Keratinocyte (primary cell): Measurements from ENCODE around the gene NRDC. TPM values are rescaled to one million over a fixed set of nuclear protein-coding genes. Genes with fewer than 3 reads are reported as not detected.

ENCODE experiments used
- DNase-seq: peaks from one replicate; pipeline ENCODE4 v3.0.0-alpha.2; 2011; ENCODE audit warnings: low read depth, missing footprints, low spot score
- FAIRE-seq: peaks from 2 replicates; lab custom pipeline; 2011; peaks lifted over from hg19 to GRCh38; lab: Jason Lieb, UNC
- H2AFZ ChIP-seq: 2 replicates; pipeline ENCODE4 v1.6.0; 2012; ENCODE audit warnings: low read length, control low read depth, inconsistent platforms; ENCODE audit not compliant: control insufficient read depth
- H3K27ac ChIP-seq: 2 replicates; pipeline ENCODE4 v1.5.1; 2011; ENCODE audit warnings: low read length; ENCODE audit not compliant: control insufficient read depth, insufficient read depth
- H3K27me3 ChIP-seq: 3 replicates; pipeline ENCODE4 v1.6.0; 2011; ENCODE audit warnings: low read length; ENCODE audit not compliant: control insufficient read depth, insufficient read depth; ENCODE audit errors: extremely low read depth
- H3K36me3 ChIP-seq, 2 experiments: 2 replicates in 1 of 2; 3 replicates in 1 of 2; pipeline ENCODE4 v1.5.1; 2011; ENCODE audit warnings: low read length in 2 of 2, mild to moderate bottlenecking in 1 of 2; ENCODE audit not compliant: control insufficient read depth in 2 of 2, insufficient read depth in 2 of 2; ENCODE audit errors: extremely low read depth in 1 of 2
- H3K4me1 ChIP-seq: 3 replicates; pipeline ENCODE4 v1.5.1; 2011; ENCODE audit warnings: low read length; ENCODE audit not compliant: control insufficient read depth, insufficient read depth; ENCODE audit errors: extremely low read depth
- H3K4me2 ChIP-seq: 3 replicates; pipeline ENCODE4 v1.6.0; 2011; ENCODE audit warnings: low read depth, low read length; ENCODE audit not compliant: control insufficient read depth, insufficient read depth; ENCODE audit errors: extremely low read depth
- H3K4me3 ChIP-seq, 3 experiments: fragments of 200-600 bp in 1 of 3; sonication (generic) in 1 of 3; 2 replicates in 2 of 3; 3 replicates in 1 of 3; pipeline ENCODE4 v1.5.1; 2011 to 2016; ENCODE audit warnings: low read length in 3 of 3, mild to moderate bottlenecking in 3 of 3, control low read depth in 2 of 3, inconsistent platforms in 1 of 3, low read depth in 1 of 3, mixed read lengths in 1 of 3, mixed run types in 1 of 3, moderate library complexity in 1 of 3; ENCODE audit not compliant: control insufficient read depth in 2 of 3, insufficient read depth in 2 of 3; ENCODE audit errors: extremely low read depth in 1 of 3
- H3K79me2 ChIP-seq: 2 replicates; pipeline ENCODE4 v1.6.0; 2012; ENCODE audit warnings: low read length; ENCODE audit not compliant: control insufficient read depth, insufficient read depth
- H3K9ac ChIP-seq: 3 replicates; pipeline ENCODE4 v1.6.0; 2011; ENCODE audit warnings: low read length; ENCODE audit not compliant: control insufficient read depth, insufficient read depth; ENCODE audit errors: extremely low read depth
- H3K9me1 ChIP-seq: 3 replicates; pipeline ENCODE4 v1.6.0; 2011; ENCODE audit warnings: low read length; ENCODE audit not compliant: control insufficient read depth, insufficient read depth; ENCODE audit errors: extremely low read depth
- H3K9me3 ChIP-seq: 2 replicates; pipeline ENCODE4 v1.5.1; 2012; ENCODE audit warnings: low read depth, low read length; ENCODE audit not compliant: control insufficient read depth
- H4K20me1 ChIP-seq: 3 replicates; pipeline ENCODE4 v1.6.0; 2011; ENCODE audit warnings: low read length; ENCODE audit not compliant: control insufficient read depth, insufficient read depth; ENCODE audit errors: extremely low read depth
- EZH2 ChIP-seq: IDR thresholded peaks from one replicate; pipeline ENCODE4 v1.6.1; 2012; ENCODE audit warnings: inconsistent platforms, mild to moderate bottlenecking, low read length, moderate library complexity
- dilution Hi-C: fragments of 300-500 bp; cut with MboI; formaldehyde crosslinking; loops from one replicate; pipeline ENCODE4 v1.7.0; 2020; ENCODE audit warnings: low sequenced_read_pairs; ENCODE audit not compliant: extremely low pct_ligation_motif_present
- polyA plus RNA-seq, 5 experiments: library from polyadenylated mRNA; depleted of rRNA in 3 of 5; stranded (reverse) in 3 of 5; stranded (forward) in 1 of 5; unstranded in 1 of 5; fragments of >200 nt; gene quantifications; 1 replicate in 1 of 5; 2 replicates in 3 of 5; 3 replicates in 1 of 5; pipeline versions ENCODE4 v1.2.1 to v1.2.3, GENCODE V29; 2011 to 2012; ENCODE audit warnings: missing spikeins in 2 of 5, low read depth in 1 of 5, low replicate concordance in 1 of 5
- TF ChIP-seq, protein P1 (sequence below), 3 experiments: IDR thresholded peaks in 1 of 3; conservative IDR thresholded peaks in 1 of 3; optimal IDR thresholded peaks in 1 of 3; 2 replicates in 2 of 3; 3 replicates in 1 of 3; pipeline versions ENCODE3 to v1.5.1; 2011; ENCODE audit warnings: low read length in 3 of 3, mild to moderate bottlenecking in 3 of 3, moderate library complexity in 2 of 3, control low read depth in 1 of 3, inconsistent platforms in 1 of 3; ENCODE audit not compliant: insufficient read depth in 2 of 3; ENCODE audit errors: extremely low read depth in 1 of 3

NRDC gene
- polyA plus RNA-seq, 1 donor (not counting 4 experiments of a cell fraction or from before 2014, with no cell fraction given), result 183 TPM

DNA sequence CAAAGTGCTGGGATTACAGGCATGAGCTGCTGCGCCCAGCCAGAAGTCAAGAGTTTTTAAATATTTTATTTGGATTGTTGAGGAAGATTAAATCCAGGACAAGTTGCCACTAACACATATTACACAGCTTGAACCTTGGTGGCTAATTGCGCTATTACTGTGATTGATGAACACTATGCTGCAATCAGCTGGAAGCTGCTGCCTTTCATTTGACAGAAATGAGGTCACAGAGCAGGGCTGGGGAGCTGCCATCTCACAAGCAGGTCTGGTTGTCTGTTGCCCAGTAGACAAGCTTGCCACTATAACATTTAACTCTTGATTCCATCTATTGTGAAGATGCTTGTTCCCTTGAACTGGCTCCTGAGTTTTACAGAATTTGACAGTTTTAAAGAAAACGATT, 37.4 kb upstream of the NRDC start:
- no peak overlapping the region for H3K27ac ChIP-seq
- H3K4me2 ChIP-seq, result no peak overlapping the region
- H4K20me1 ChIP-seq, result no peaks in the 10 kb centered on the region
- no peak overlapping the region for H2AFZ ChIP-seq
- H3K36me3 ChIP-seq, result no peaks in the 10 kb centered on the region
- H3K9me1 ChIP-seq, result no peaks in the 10 kb centered on the region
- TF ChIP-seq EZH2, result no peak
- TF ChIP-seq, protein P1, sequence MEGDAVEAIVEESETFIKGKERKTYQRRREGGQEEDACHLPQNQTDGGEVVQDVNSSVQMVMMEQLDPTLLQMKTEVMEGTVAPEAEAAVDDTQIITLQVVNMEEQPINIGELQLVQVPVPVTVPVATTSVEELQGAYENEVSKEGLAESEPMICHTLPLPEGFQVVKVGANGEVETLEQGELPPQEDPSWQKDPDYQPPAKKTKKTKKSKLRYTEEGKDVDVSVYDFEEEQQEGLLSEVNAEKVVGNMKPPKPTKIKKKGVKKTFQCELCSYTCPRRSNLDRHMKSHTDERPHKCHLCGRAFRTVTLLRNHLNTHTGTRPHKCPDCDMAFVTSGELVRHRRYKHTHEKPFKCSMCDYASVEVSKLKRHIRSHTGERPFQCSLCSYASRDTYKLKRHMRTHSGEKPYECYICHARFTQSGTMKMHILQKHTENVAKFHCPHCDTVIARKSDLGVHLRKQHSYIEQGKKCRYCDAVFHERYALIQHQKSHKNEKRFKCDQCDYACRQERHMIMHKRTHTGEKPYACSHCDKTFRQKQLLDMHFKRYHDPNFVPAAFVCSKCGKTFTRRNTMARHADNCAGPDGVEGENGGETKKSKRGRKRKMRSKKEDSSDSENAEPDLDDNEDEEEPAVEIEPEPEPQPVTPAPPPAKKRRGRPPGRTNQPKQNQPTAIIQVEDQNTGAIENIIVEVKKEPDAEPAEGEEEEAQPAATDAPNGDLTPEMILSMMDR (optimal IDR thresholded peaks at IDR 0.05 in 1 of 3, IDR thresholded peaks at IDR 0.05 in 1 of 3, conservative IDR thresholded peaks at IDR 0.05 in 1 of 3; ENCODE audit: extremely low read depth in 1 of 3, insufficient read depth in 2 of 3, low read length in 3 of 3), result no peak
- no peaks in the 10 kb centered on the region for H3K79me2 ChIP-seq
- H3K9me3 ChIP-seq, result no peaks in the 10 kb centered on the region
- no peak for DNase-seq
- no peak for FAIRE-seq
- dilution Hi-C loops, result no loop called here
- no peaks in the 10 kb centered on the region for H3K27me3 ChIP-seq
- H3K9ac ChIP-seq, result no peak overlapping the region
- H3K4me3 ChIP-seq, result no peak overlapping the region
- H3K4me1 ChIP-seq, result peaks cover 5% of the 10 kb centered on the region

DNA sequence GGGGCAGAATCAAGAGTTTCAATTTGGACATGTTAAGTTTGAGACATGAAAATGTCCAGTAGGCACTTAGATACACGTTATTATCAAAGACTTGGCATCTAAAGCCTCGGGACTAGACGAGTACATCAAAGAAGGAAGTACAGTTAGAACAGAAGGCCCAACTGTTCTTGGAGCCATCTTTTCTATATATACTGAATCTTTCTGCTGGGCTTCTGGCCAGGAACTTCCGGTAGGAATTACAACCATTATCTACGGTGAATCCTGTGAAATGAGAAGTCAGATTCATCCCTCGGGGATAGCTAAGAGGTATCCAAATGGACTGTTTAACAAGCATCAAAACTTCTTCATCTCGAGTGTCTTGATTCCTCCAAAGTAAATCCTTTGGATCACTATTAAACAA, 34.4 kb upstream of the NRDC start:
- no peaks in the 10 kb centered on the region for H3K36me3 ChIP-seq
- no peaks in the 10 kb centered on the region for H3K27me3 ChIP-seq
- FAIRE-seq (no peak), DNase-seq (no peak)
- H3K9me1 ChIP-seq, result no peaks in the 10 kb centered on the region
- no peak for TF ChIP-seq EZH2
- TF ChIP-seq, protein P1 (optimal IDR thresholded peaks at IDR 0.05 in 1 of 3, IDR thresholded peaks at IDR 0.05 in 1 of 3, conservative IDR thresholded peaks at IDR 0.05 in 1 of 3; ENCODE audit: extremely low read depth in 1 of 3, insufficient read depth in 2 of 3, low read length in 3 of 3), result no peak
- dilution Hi-C loops, result no loop called here
- no peak overlapping the region for H3K4me3 ChIP-seq
- no peaks in the 10 kb centered on the region for H3K79me2 ChIP-seq
- H2AFZ ChIP-seq, result no peak overlapping the region
- H3K9me3 ChIP-seq, result no peaks in the 10 kb centered on the region
- H3K4me1 ChIP-seq, result peaks cover 5% of the 10 kb centered on the region
- H4K20me1 ChIP-seq, result no peaks in the 10 kb centered on the region
- H3K4me2 ChIP-seq, result no peak overlapping the region
- H3K27ac ChIP-seq, result no peak overlapping the region
- no peak overlapping the region for H3K9ac ChIP-seq
